ENCODE measurements around the gene SCFD2. TPM values are rescaled to one million over a fixed set of nuclear protein-coding genes. Genes with fewer than 3 reads are reported as not detected.

SCFD2 gene
- total and polyA plus RNA-seq, 2 of the 8 experiments (the other 6 are each of a cell fraction or from before 2014, with no cell fraction given): 6.2 to 10.2 TPM

GRCh38 chr4:53050361-53050774 lies 315.5 kb downstream of the SCFD2 start (continued):
- TF ChIP-seq, protein P1, sequence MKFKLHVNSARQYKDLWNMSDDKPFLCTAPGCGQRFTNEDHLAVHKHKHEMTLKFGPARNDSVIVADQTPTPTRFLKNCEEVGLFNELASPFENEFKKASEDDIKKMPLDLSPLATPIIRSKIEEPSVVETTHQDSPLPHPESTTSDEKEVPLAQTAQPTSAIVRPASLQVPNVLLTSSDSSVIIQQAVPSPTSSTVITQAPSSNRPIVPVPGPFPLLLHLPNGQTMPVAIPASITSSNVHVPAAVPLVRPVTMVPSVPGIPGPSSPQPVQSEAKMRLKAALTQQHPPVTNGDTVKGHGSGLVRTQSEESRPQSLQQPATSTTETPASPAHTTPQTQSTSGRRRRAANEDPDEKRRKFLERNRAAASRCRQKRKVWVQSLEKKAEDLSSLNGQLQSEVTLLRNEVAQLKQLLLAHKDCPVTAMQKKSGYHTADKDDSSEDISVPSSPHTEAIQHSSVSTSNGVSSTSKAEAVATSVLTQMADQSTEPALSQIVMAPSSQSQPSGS (IDR thresholded peaks at IDR 0.05; ENCODE audit: low read length): no peak
- no peak for TF ChIP-seq TBP (IDR thresholded peaks at IDR 0.05; ENCODE audit: low read depth, low read length)
- no peak for TF ChIP-seq RAD21 (IDR thresholded peaks at IDR 0.05 in 1 of 2, conservative IDR thresholded peaks at IDR 0.05 in 1 of 2; ENCODE audit: low read depth in 2 of 2, low read length in 2 of 2)
- no peak for TF ChIP-seq KDM1A (IDR thresholded peaks at IDR 0.05; ENCODE audit: borderline replicate concordance, low read length)
- TF ChIP-seq FOSL1 (IDR thresholded peaks at IDR 0.05; ENCODE audit: insufficient read depth, low read depth, low read length): no peak
- TF ChIP-seq MAFK (IDR thresholded peaks at IDR 0.05; ENCODE audit: low read depth, low read length): no peak
- no peak for TF ChIP-seq RNF2 (IDR thresholded peaks at IDR 0.05; ENCODE audit: borderline replicate concordance, low read depth, low read length, missing control alignments, poor library complexity, severe bottlenecking)

All from H1 (cell line).